NAMALWA (cell line): Measurements from ENCODE around the gene CEP76.

Source experiments
- DNase-seq: peaks from one replicate; pipeline ENCODE4 v3.0.0-alpha.2; 2015; ENCODE audit warnings: low spot score

CEP76 gene

DNA sequence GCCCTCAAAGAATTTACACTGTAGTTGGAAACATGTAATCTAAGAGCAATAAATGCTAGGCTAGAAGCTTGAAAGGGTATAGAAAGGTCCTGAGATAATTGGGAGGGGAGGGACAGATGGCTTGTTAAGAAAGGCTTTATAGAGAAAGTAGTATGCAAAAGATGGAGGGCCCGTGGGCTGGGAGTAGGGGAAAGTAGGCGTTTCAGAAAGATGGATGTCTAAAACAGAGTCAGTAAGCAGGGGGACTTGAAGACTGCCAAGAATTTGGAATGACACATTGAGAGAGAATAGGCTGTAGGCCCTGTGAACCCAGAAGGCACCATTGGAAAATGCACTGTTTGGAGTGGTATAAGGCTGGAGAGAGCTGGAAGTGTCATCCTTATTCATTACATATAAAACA, 1.1 kb upstream of the CEP76 start:
- peak; percentile 57 for DNase-seq

DNA sequence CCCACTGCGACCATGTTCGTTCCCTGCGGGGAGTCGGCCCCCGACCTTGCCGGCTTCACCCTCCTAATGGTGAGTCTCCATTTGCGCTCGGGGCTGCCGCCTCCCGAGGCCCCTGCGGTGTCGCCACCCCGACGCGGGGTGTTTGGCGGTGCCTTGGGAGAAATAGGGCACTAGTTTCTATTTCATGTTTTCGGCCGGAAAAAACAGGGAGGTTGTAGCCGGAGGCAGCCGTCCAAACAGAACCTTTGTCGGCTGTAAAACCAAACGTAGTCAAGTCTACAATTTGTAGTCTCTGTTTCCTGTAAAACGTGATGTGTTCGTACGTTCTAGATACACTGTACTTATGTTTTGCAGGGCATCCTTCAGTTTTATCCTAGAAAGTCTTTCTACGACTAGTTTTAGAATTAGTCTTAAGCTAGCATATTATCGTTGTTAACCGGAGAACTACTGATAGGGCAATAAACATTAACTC, 609 bp upstream of the CEP76 start:
- DNase-seq: no peak

DNA sequence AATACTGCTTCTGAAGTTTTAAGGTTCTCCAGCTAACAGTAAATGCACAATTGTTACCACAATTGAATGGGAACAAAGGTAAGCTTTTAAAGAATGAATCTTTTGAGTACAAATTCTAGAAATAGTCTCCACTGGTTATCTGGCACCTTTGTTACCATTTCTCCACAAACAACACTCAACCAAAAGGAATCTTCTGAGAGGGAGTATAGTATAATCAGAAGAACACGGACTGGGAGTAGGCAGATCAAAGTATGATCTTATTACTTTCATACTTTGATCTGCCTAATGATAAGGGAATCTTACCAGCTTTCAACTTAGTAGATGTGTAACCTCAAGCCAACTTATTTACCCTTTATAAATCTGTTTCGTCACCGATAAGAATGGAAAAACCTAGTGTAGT, 1.4 kb downstream of the CEP76 start:
- DNase-seq: no peak

DNA sequence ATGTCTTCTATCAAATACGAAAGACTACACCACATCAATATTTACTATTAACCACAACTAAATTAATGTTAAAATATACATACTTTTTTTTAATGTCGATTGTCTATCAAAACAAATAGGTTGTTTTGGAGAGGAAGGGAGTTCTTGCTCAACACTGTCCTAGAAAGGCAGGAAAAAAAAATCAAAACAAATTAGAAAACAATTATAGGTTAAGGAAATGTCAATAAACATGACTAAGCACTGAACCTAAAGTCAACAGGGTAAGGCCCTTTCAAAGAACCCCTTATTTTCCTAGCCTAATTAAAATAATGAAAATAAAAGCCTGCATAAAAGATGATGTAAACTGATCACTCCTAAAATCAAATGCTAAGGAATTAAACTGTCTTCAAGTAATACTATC, 2.8 kb downstream of the CEP76 start:
- no peak for DNase-seq

DNA sequence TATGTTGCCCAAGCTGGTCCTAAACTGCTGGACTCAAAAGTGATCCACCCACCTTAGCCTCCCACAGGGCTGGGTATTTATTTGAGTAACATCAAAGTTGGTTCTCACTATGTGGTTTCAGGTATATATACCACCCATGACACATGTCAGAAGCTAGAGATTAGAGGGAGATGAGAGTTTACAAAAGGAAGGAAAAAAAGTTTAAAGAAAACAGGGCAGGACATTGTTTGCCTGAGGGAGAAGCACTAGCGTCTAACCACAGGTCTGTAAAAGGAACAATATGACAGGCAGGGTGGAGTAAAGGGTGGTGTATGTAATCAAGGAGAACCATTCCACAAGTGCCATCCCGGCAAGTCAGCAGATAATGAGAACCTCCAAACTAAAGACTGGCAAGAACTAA, 8.5 kb downstream of the CEP76 start:
- no peak for DNase-seq

DNA sequence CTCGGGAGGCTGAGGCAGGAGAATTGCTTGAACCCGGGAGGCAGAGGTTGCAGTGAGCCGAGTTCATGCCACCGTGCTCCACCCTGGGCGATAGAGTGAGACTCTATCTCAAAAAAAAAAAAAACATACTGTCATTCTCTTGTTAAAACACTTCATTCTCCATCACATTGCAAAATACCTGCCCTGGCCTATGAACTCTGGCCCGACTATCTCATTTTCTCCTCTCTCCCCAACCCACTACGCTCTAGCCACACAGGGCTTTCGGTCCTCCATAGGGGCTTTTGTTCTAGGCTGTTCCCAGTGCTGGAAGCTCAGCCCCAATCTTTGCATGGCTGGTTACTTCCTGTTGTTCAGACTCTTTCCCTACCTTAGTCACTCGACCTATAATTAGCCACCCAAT, 10.3 kb downstream of the CEP76 start:
- no peak for DNase-seq

DNA sequence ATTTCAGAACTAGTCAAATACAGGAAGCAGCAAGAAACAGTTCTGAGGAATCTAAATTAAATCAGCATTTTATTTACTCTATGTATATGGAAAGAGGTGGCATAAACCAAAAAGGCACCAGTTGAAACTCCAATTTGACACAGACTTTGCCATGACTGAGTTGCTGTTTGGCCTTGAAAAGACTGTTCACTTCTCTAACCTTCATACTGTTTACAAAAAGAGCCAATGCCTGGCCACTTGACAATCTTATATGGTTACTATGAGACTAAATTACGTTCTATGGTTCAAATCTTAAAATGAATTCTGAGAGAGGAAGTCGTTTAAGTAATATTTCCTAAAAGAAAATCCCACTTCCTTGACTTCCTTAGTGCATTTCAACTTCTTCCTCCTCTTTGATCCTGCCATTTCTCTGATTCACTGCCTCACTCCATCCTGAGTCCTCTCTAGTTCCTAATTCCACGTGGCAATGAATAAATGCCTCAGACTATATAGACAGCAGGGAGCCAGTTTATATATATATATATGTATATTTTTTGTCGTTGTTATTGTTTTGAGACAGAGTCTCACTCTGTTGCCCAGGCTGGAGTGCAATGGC, 13.2 kb downstream of the CEP76 start:
- DNase-seq: no peak

DNA sequence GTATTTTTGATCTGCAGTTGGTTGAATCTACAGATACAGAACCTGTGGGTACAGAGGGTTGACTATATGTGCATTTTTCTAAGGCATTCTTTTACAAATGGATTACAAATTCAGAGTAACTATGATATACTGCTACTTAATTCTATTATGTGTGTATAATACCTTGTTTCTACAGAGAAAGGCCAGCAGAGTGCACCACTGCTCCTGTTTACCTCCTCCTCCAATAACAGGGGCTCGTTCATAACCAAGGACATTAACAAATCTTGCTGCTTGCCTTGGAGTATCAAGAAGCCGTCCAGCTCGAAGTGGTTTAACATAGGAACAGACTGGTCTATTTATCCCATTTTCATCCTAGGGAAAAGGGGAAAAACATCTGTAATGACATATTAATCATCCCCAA, 16.4 kb downstream of the CEP76 start:
- DNase-seq: peak; percentile 61

DNA sequence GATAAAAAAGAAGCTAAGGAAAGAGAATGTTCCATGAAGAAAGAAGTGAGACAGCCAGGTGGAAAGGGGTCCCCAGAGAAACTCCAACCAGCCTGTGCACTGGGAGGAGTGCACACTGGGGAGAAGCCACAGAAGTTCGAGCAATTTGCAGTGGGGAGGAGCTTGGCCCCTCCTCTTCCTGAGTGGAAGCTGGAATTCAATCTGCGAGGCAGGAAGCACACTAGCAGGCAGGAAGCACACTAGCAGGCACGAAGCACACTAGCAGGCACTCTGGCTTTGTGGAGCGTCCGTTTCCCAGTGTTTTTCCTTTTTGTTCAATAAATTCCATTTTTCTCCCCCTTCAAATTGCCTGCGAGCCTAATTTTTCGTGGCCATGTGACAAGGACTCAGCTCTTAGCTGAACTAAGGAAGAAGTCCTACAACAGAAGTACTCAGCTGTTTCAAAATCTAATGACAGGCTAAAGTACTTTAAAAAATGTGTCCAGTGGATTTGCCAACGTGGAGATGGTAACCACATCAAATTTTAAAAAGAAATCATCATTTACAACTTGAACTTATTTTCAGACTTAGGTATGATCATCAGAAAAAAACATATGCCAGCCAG, 23.2 kb downstream of the CEP76 start:
- DNase-seq: no peak

DNA sequence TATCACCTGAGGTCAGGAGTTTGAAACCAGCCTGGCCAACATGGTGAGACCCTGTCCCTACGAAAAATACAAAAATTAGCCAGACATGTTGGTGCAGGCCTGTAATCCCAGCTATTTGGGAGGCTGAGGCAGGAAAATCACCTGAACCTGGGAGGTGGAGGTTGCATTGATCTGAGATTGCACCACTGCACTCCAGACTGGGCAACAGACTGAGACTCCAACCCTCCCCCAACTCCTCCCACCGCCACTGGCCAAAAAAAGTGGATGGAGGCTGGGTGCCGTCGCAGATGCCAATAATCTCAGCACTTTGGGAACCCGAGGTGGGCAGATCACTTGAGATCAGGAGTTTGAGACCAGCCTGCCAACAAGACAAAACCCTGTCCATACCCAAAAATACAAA, 34.5 kb downstream of the CEP76 start:
- no peak for DNase-seq

DNA sequence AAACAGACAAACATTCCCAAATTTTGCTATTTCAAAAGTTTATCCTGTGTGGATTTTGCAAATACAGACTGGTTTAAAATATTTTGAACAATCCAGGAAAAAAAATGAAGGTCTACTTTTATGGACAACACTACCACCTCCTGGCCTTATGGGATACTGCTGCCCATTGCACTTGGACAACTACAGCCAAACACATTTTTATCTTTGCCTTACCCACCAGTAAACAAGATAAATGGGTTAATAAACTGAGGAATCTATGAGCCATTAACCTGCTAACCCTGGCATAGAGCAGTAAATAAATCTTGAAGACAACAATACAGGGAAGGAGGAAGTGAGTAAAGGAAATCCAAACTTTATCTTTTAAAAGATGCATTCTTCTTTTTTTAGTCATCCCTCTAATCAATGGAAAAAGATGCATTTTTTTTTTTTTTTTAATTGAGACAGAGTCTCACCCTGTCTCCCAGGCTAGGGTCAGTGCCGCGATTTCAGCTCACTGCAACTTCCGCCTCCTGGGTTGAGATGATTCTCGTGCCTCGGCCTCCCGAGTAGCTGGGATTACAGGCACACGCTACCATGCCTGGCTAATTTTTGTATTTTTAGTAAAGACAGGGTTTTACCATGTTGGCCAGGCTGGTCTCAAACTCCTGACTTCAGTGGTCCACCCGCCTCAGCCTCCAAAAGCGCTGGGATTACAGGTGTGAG, 42.5 kb downstream of the CEP76 start:
- peak; percentile 69 for DNase-seq

DNA sequence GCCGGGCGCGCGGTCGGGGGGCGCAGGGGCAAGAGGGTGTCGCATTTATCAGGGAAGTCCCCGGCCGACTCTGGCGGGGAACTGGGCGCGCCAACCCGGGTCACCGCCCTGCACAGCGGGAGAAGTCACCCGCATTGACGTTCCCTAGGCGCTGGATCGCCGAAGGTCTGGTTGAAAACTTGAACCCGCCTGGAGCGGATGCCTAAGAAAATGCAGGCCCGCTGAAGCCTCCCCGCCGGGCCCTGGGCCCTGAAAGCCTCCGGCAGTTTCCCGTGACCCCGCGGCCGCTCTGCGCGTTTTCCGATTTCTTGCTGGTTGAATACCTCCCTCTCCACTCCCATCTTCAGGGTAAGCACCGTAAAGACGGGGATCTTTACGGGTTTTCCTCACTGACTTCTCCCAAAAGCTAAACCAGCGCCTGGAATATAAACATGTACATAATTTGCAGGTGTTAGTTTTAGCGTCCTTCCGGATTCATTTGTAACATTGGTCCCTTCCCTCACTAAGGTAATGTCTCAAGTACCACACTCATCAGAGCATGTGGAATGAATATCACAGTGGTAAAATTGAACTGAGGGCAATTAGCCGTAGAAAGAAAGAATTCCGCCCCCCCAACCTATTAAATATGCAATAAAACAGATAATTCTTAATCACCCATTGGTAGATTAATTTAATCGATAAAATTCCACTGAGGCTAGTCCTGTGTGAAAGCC, 43.9 kb downstream of the CEP76 start:
- DNase-seq: no peak

DNA sequence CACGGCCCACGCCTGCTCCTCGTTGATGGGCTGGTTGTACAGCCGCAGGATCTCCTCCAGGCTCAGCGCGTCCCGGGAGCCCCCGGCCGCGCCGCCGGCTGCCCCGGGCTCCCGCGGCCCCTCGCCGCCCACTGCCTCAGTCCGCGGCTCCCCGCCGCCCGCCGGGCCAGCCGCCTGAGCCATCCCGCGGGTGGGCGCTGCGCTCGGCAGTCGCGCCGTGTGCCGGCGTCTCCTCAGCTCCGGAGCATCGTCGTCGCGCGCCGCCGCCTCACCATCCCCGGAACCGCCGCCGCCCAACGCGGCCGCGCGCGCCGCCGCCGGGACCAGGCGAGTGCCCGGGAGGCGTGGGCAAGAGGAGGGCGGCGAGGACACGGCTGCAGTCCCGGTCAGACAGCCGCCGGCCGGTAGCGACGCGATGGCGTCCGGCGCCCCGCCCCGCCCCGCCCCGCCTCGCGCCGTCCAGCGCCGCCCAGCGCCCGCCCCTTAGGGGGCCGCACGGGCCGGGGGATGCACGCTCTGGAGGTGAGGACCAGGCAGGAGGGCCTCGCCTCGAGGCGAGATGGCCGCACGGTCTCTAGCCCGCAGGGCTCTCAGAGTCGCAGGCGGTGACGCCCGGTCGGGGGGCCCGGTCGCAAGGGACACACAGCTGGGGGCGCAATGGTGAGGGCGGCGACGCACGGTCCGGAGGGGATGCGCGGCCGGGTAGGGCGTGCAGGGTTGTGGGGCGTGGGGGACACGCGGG, 44.7 kb downstream of the CEP76 start, which contains the start of gene SPIRE1:
Gene SPIRE1 (minus strand): TSS at position 424 of the 742 bp plus-strand sequence. CDS start 241 bp downstream, at position 183.
- DNase-seq: no peak

DNA sequence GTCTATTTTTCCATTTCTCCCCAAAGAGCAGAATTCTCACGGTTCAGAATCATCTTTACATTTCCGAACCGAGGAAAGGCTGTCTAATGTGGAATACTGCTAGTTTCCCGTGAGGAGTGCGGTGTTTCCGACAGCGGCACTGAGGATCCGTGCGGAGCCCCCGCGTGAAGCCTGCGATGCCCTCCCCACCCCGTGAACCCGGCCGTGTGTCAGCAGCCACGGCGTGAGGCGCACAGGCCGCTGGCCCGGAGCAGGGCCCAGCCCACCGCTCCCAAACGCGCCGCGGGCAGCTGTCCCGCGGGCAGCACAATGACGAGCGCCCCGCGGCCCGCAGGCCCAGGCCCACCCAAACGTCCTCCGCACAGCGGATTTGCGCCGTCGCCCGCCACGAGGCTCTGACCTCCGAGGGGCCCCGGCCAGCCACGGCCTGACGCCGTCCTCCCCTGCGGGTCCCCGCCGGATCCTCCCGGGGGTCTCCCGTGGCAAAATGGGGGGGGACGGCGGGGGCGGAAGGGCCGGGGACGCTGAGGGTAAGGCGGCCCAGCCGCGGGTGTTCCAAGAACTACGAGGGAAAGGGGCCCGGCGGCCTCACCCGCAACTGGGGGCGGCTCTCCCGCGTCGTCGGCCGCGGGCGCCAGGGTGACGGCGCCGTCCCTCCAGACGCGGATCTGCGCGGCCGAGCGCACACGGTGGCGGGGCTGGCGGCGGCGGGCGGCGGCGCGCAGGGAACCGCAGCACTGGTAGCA, 45.4 kb downstream of the CEP76 start:
- no peak for DNase-seq

DNA sequence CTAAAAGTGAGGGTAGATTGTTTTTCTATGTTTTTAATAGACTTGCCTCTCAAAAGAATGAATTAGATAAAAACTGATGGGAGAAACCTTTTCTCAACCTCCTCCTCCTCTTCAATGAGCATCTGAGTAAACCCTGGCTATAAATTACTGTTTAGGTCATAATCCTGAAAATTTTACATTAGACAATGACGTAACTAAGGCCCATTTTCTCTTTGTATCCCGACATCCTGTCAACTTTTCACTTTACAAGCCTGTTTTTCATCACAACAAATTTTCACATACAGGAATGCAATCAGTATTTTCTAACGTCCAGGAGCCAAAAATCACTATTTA, 46.0 kb downstream of the CEP76 start:
- DNase-seq: no peak

DNA sequence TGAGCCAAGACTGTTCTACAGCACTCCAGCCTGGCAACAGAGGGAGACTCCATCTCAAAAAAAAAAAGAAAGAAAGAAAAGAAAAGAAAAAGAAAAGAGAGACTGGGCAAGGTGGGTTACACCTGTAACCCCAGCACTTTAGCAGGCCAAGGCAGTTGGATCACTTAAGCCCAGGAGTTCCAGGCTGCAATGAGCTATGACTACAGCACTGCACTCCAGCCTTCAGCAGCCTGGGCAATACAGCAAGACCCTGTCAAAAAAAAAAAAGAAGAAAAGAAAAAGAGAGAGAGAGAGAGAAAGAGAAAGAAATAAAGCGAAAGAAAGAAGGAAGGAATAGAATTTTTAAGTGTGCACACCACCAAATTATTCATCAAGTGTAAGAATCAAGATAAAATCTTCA, 47.6 kb downstream of the CEP76 start:
- no peak for DNase-seq

DNA sequence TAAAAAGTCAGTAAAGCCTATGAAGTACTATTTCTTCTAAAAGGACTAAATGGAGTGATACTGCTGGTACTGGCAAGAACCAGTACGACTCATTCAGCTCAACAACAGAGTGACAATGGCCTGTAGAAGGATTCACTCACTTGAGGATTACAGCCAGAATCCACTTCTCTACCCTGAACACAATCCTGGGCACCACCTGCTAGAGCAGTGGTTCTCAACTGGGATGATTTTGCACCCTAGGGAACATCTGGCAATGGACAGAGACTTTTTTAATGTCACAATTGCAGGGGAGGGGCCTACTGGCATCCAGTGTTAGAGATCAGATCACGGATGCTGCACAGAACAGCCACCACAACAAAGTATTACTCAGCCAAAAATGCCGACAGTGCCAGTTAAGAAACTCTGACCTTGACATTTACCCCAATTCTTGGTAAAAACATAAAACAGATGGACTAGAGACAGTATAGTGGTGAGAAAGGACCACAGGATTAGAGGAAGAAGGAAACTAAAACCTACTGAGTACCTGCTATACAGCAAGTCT, 49.6 kb downstream of the CEP76 start:
- no peak for DNase-seq

DNA sequence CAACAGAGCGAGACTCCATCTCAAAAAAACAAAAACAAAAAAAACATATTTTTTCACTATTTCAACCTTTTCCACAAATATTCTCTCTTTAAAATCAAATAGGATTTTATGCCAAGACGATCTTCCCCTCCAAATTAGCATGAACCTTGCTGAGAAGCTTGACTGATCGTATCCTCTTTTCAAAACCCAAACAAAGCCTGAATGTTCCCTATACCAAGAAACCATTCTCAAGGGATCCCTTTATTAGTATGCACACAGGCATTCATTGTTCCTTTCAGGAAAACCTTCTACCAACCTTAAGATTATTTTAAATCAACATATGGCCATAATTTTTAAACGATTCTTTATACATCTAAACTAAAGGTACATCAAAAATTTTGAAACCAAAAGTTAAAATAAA, 50.9 kb downstream of the CEP76 start:
- no peak for DNase-seq

DNA sequence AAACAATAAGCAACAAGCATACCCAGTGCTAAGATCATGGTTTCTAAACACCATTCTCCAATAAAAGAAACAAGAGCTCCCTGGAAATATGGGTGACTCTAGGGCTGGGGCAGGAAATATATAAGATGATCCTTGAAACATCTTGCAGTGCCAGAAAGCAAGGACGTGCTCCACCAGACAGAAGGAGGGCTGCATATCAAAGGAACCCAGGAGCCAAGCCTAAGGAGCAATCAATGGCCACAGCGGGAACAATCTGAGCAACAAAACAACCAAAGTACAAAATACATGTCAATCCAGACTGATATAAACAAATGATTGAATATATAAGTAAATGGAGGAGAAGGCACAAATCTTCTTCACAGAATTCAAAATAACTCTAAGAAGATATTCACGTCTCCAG, 54.8 kb downstream of the CEP76 start:
- no peak for DNase-seq

DNA sequence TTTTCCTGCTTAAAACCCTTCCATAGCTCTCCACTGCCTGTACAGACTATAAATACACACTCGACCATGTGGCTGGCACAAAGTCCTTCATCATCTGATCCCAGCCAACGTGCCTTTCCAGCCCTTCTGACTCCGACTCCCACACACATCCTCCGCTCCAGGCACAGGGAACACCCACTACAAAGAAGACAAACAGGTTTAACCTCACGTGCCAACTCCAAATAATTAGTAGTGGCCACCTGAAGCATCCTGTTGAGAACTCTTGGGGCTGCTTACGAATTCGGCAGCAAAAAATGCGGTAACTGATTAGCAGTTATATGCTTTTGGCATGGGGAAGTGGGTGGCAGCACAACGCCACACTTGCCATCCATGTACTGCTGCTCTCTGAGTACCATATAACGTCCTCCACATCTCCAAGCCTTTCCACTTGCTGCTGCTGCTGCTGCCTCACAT, 56.7 kb downstream of the CEP76 start:
- no peak for DNase-seq

DNA sequence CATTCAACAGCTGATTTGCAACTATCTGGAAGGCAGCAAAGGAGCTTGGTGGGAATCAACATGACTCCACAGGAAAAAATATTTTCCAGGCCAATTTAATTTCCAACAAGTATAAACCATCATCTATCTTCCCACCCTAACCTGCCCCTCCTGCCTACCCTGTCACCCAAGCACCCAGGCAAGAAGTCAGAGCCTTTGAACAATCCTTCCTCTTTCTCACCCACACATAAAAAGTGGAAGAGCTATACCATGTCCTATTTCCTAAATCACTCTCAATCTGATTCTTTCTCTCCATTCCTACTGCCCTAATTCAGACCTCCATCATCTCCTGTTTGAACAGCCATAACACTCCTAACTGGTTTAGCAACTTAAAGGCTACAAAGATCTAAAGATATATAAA, 57.3 kb downstream of the CEP76 start:
- DNase-seq: no peak
